Aorta (tissue), 5 donors: ENCODE data around the gene ADGRA1. TPM values are rescaled to one million over a fixed set of nuclear protein-coding genes. Genes with fewer than 3 reads are reported as not detected.
A peak's percentile ranks its signal among the peaks of the same experiment; 100 is the strongest.

ENCODE experiments used
- ATAC-seq: fragments of 200-7000 bp; cut with Tn5 transposase; one replicate; pipeline ENCODE4 v1.9.1; 2022; ENCODE audit warnings: moderate library complexity; ENCODE audit not compliant: low FRiP score
- DNase-seq, 2 donors: peaks; one replicate each; pipeline ENCODE4 v3.0.0-alpha.2; 2020
- H3K27ac ChIP-seq, 2 donors: one replicate each; pipeline ENCODE4 v1.5.1; 2013; ENCODE audit warnings: low read length in 2 of 2, mild to moderate bottlenecking in 2 of 2, moderate library complexity in 2 of 2, control low read depth in 1 of 2, inconsistent platforms in 1 of 2, low read depth in 1 of 2
- H3K27me3 ChIP-seq, 2 donors: one replicate each; pipeline ENCODE4 v1.6.1; 2013; ENCODE audit warnings: control low read depth in 1 of 2, low read length in 1 of 2, mild to moderate bottlenecking in 1 of 2, moderate library complexity in 1 of 2; ENCODE audit not compliant: insufficient read depth in 2 of 2, control insufficient read depth in 1 of 2
- H3K36me3 ChIP-seq, 2 donors: one replicate each; pipeline ENCODE4 v1.6.1; 2013; ENCODE audit warnings: control low read depth in 1 of 2, low read length in 1 of 2, mild to moderate bottlenecking in 1 of 2; ENCODE audit not compliant: insufficient read depth in 2 of 2, control insufficient read depth in 1 of 2
- H3K4me1 ChIP-seq, 2 donors: one replicate each; pipeline ENCODE4 v1.6.1; 2013; ENCODE audit warnings: low read length in 2 of 2, control low read depth in 1 of 2, mild to moderate bottlenecking in 1 of 2, moderate library complexity in 1 of 2; ENCODE audit not compliant: insufficient read depth in 2 of 2, control insufficient read depth in 1 of 2
- H3K4me3 ChIP-seq, 2 donors: one replicate each; pipeline ENCODE4 v1.5.1; 2013; ENCODE audit warnings: low read length in 2 of 2, control low read depth in 1 of 2, mild to moderate bottlenecking in 1 of 2
- H3K9me3 ChIP-seq: one replicate; pipeline ENCODE4 v1.6.1; 2013; ENCODE audit warnings: mild to moderate bottlenecking, low read length; ENCODE audit not compliant: control insufficient read depth
- WGBS, 2 donors: extraction: QIAGEN DNeasy Blood & Tissue Kit; methylation state at CpG; one replicate each; pipeline ENCODE4 v1.1.7; 2013; 5-methylcytosine and 5-hydroxymethylcytosine counted together
- intact Hi-C, 2 donors: fragments of 100-400 bp; cut with DNase I; formaldehyde crosslinking; loops; one replicate each; pipeline versions ENCODE4 v1.14.2 to v1.15.0; 2022
- polyA plus RNA-seq, 2 donors: library from polyadenylated mRNA; stranded (reverse); fragments of 200-250 nt; gene quantifications; one replicate each; pipeline ENCODE4 v1.2.3, GENCODE V29; 2013
- total RNA-seq, 2 donors: library from RNA; stranded (reverse); fragmentation: NEBNext Ultra II Directional; extraction: Animal tissue kit (Norgen Biotek cat#: 25700); gene quantifications; one replicate each; pipeline ENCODE4 v1.2.1, GENCODE V29; 2021
- donor health status: healthy with polysubstance abuse.
- donor health status: Bipolar disorder and iron deficiency.
- donor health status: DM: no; HTN: no; CAD: no.
- donor health status: DM: no; HTN: no; CAD: no.
- donor health status: DM: yes; HTN: yes; CAD: no.

Gene ADGRA1
- total and polyA plus RNA-seq, 4 donors = 0.20 TPM; not detected in 3

DNA sequence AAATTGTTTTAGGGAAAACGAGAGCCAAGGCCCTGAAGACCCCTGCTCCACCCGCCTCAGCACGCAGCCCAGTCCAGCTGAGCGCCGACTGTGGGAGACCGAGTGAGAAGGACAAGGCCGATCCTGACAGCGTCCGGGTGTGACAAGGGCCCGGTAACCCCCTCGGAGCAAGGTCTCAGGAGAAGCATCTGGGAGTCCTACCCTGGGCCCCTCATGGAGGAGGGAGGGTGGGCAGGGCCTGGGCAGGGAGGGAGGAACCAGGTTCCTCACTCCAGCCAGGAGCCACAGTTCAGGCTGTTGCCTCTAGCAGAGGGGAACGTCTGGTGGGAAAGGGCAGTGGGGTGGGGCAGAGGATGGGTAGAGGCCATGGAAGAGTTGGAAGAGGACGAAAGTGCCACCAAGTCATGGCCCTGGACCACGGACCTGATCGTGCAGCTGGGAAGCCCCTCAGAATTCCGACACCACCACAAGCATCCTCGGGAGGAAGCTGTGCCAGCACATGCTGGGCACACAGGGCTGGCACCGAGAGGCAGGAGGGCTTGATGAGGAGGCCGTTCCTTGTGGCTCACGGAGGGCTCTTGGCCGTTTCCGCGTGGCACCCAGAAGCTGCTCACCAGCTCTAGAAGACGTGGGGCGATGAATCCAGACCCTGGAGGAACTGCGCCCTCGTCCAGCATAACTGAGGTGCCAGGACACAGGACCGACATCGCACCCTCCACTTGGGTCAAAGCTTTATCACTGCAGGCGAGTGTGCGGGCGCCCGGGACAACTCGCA is 70.1 kb downstream of the ADGRA1 start:
- no peaks in the 10 kb centered on the region for H3K27me3 ChIP-seq
- no peak overlapping the region for H3K27ac ChIP-seq
- ATAC-seq (peak; percentile 44), DNase-seq (no peak)
- H3K4me3 ChIP-seq = no peak overlapping the region
- H3K4me1 ChIP-seq = no peaks in the 10 kb centered on the region
- 70% methylated on average over 34 of the region's 34 CpGs for WGBS, 2 donors
- H3K9me3 ChIP-seq = no peaks in the 10 kb centered on the region
- H3K36me3 ChIP-seq = no peaks in the 10 kb centered on the region
- intact Hi-C loops = no loop called here

GRCh38 chr10:133158437-133158755 is 70.7 kb downstream of the ADGRA1 start:
- no peak for ATAC-seq
- Histone ChIP-seq H3K9me3 (no peaks in the 10 kb centered on the region), H3K27me3 (no peaks in the 10 kb centered on the region), H3K27ac (no peak overlapping the region), H3K36me3 (no peaks in the 10 kb centered on the region), H3K4me3 (no peak overlapping the region), H3K4me1 (no peaks in the 10 kb centered on the region)
- DNase-seq = no peak
- 55 to 63% methylated on average over 12 of the region's 12 CpGs for WGBS, 2 donors
- intact Hi-C loops = no loop called here

- no peak for DNase-seq
- no peaks in the 10 kb centered on the region for H3K4me1 ChIP-seq
- no peaks in the 10 kb centered on the region for H3K9me3 ChIP-seq
- intact Hi-C loops = no loop called here
- peak; percentile 6 for ATAC-seq
- H3K4me3 ChIP-seq = no peak overlapping the region
- H3K36me3 ChIP-seq = no peaks in the 10 kb centered on the region
- H3K27ac ChIP-seq = no peak overlapping the region
- H3K27me3 ChIP-seq = no peaks in the 10 kb centered on the region
- WGBS, 2 donors = 39 to 45% methylated on average over 23 of the region's 23 CpGs
Measured at GRCh38 chr10:133158756-133159610, 71.3 kb downstream of the ADGRA1 start.

- Histone ChIP-seq H3K4me1 (no peaks in the 10 kb centered on the region), H3K27me3 (no peaks in the 10 kb centered on the region), H3K36me3 (no peaks in the 10 kb centered on the region), H3K9me3 (no peaks in the 10 kb centered on the region), H3K27ac (no peak overlapping the region), H3K4me3 (no peak overlapping the region)
- intact Hi-C loops = no loop called here
- ATAC-seq (no peak), DNase-seq (no peak)
- 5 to 12% methylated on average over 15 to 18 of the region's 18 CpGs for WGBS, 2 donors
Measured at GRCh38 chr10:133159611-133159949, 71.9 kb downstream of the ADGRA1 start.

DNA sequence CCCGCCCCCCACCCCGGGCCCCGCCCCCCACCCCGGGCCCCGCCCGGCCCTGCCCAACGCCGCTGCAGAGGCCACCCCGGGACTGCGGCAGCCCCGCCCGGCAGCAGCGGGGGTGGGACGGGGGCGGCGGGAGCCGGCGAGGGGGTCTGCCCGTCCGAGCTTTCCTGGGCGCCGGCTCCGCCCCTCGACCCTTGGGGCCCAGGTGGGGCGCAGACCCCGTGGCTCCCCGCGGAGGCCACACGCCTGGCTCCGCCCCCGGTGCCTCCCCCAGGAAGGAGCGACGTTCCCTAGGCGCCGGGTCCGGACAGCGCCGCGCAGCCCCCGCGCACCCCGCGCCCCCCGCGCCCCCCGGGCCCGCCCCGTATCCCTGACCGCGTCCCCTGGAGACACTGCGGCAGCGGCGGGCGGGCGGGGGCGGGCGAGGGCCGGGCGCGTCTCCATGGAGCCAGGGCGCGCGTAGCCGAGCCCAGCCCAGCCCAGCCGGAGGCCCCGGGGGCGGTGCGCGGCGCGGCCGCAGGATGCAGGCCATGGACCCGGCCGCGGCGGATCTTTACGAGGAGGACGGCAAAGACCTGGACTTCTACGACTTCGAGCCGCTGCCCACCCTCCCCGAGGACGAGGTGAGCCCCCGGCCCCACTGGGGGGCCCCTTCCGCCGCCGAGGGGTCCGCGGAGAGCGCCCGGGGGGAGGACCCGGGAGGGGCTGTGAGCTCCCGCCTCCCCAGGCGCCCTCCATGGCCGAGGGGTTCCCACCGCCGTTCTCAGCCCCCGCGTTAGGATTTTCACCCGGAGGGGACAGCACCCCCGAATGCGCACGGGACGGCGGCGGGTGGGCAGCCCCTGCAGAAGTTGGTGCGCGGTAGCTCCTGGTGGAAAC is 72.5 kb downstream of the ADGRA1 start, which contains the start of gene KNDC1:
TSS of gene KNDC1 (plus strand) at position 270 of the 876 bp plus-strand sequence. CDS start at position 519, 249 bp downstream.
- Histone ChIP-seq H3K27me3 (no peaks in the 10 kb centered on the region), H3K27ac (no peak within 1 kb of the TSS), H3K36me3 (no peaks in the 10 kb centered on the region), H3K4me3 (peak within 1 kb of the TSS; percentile 45 to 61), H3K9me3 (no peaks in the 10 kb centered on the region), H3K4me1 (no peaks in the 10 kb centered on the region)
- intact Hi-C loops = no loop called here
- DNase-seq (peak in 1 of 2 donors; percentile 79), ATAC-seq (no peak)
- 1% methylated on average over 48 to 108 of the region's 108 CpGs for WGBS, 2 donors

GRCh38 chr10:133160826-133161471 is 73.2 kb downstream of the ADGRA1 start:
- H3K4me3 ChIP-seq = peak overlapping the region in 1 of 2 donors; percentile 45
- no peaks in the 10 kb centered on the region for H3K36me3 ChIP-seq
- WGBS, 2 donors = 2% methylated on average over 28 to 29 of the region's 29 CpGs
- DNase-seq (no peak), ATAC-seq (no peak)
- H3K4me1 ChIP-seq = no peaks in the 10 kb centered on the region
- H3K27ac ChIP-seq = no peak overlapping the region
- H3K27me3 ChIP-seq = no peaks in the 10 kb centered on the region
- no peaks in the 10 kb centered on the region for H3K9me3 ChIP-seq
- intact Hi-C loops = no loop called here

- Histone ChIP-seq H3K36me3 (no peaks in the 10 kb centered on the region), H3K27ac (no peak overlapping the region), H3K4me3 (no peak overlapping the region), H3K9me3 (no peaks in the 10 kb centered on the region), H3K27me3 (no peaks in the 10 kb centered on the region), H3K4me1 (no peaks in the 10 kb centered on the region)
- intact Hi-C loops = no loop called here
- WGBS, 2 donors = 47 to 53% methylated on average over 33 of the region's 33 CpGs
- DNase-seq (no peak), ATAC-seq (no peak)
Measured at GRCh38 chr10:133161486-133162109, 73.9 kb downstream of the ADGRA1 start.
